ENCODE results near the gene KLK3.

- TF ChIP-seq CTCF (conservative IDR thresholded peaks at IDR 0.05 in 1 of 2, IDR thresholded peaks at IDR 0.05 in 1 of 2; ENCODE audit: extremely low read depth in 1 of 2, insufficient read depth in 1 of 2, low read depth in 1 of 2, low read length in 2 of 2) (no peak), EZH2 (IDR thresholded peaks at IDR 0.05; ENCODE audit: borderline replicate concordance, low read length) (no peak)
These were observed 18.0 kb upstream of the KLK3 start for GRCh38 chr19:50836543-50837195.

Measured in mammary epithelial cell (primary cell).